ENCODE measurements around the gene PPP1R12C.

Gene PPP1R12C

DNA sequence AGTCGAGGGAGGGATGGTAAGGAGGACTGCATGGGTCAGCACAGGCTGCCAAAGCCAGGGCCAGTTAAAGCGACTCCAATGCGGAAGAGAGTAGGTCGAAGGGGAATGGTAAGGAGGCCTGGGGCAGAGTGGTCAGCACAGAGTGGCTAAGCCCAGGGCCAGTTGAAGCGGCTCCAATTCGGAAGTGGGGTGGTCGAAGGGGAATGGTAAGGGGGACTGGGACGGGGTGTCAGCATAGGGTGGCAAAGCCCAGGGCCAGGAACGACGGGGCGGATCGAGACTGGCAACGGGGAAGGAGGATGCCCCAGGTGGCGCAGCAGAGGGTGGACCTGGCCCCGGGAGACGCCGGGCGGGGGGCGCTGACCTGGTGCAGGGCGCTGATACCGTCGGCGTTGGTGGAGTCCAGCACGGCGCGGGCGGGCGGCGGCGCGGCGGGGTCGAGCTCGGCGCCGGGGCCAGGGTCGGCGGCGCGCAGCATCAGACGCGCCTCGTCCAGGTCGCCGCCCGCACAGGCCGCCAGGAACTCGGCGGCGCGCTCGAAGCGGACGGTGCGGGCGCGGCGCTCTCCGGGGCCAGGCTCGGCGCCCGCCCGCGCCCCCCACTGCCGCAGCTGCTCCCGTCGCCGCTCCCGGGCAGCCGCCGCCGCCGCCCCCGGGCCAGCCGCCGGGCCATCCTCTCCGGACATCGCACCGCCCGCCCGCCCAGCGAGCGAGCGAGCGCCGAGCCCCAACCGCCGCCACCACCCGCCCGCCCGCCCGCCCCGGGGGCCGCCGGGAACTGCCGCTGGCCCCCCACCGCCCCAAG lies at the start of gene PPP1R12C:
PPP1R12C (minus strand) TSS at position 779 of the 804 bp plus-strand sequence; CDS start at position 685, 94 bp downstream.
- H3K4me3 ChIP-seq (replicated peaks in 1 of 2; ENCODE audit: low read depth in 2 of 2, low read length in 2 of 2), result peak within 1 kb of the TSS; percentile 96 to 99
- no peak for DNase-seq (ENCODE audit: low read depth in 2 of 2)
- TF ChIP-seq, protein P1, sequence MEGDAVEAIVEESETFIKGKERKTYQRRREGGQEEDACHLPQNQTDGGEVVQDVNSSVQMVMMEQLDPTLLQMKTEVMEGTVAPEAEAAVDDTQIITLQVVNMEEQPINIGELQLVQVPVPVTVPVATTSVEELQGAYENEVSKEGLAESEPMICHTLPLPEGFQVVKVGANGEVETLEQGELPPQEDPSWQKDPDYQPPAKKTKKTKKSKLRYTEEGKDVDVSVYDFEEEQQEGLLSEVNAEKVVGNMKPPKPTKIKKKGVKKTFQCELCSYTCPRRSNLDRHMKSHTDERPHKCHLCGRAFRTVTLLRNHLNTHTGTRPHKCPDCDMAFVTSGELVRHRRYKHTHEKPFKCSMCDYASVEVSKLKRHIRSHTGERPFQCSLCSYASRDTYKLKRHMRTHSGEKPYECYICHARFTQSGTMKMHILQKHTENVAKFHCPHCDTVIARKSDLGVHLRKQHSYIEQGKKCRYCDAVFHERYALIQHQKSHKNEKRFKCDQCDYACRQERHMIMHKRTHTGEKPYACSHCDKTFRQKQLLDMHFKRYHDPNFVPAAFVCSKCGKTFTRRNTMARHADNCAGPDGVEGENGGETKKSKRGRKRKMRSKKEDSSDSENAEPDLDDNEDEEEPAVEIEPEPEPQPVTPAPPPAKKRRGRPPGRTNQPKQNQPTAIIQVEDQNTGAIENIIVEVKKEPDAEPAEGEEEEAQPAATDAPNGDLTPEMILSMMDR (IDR thresholded peaks at IDR 0.05; ENCODE audit: low read depth, low read length), result no peak

DNA sequence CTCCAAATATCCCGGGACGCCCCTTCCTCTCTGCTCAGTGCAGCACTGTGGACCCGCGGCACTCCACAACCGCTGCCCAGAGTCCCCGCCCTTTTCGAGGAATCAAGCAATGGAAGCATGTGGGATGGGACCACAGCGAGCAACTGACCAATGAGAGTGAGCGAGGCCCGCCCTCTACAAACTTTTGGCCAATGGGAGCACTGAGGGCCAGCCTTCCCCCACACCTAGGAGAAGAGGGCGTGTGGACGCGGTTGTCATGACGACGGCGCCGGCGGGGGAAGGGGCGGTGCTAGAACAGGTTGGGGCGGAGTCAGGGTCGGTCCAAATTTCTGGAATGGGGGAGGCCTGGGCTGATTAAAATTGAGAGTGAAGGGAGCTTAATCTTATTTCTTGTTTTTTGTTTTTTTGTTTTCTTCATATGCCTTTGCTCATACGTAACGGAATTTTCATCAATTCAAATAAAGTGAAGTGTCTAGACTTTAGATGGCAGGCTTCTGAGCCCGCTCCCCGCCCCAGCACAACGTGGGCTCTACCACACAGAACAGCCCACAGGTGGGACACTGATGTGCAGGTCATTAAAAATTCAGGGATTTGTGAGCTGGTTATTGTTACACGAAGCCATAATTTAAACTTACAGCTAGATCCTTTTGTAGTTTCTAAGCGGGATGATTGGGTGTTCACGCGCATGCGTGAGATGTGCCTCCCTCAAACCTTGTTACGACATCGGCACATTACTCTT lies 49.3 kb upstream of the PPP1R12C start, which contains the start of gene DNAAF3:
DNAAF3 (minus strand) TSS at position 84 of the 739 bp plus-strand sequence. CDS start 200 bp downstream, outside the sequence.
- TF ChIP-seq, protein P1 (IDR thresholded peaks at IDR 0.05; ENCODE audit: low read depth, low read length), result no peak
- peak within 1 kb of the TSS; percentile 58 to 61 for H3K4me3 ChIP-seq (replicated peaks in 1 of 2; ENCODE audit: low read depth in 2 of 2, low read length in 2 of 2)
- DNase-seq (ENCODE audit: low read depth in 2 of 2), result peak; percentile 98

DNA sequence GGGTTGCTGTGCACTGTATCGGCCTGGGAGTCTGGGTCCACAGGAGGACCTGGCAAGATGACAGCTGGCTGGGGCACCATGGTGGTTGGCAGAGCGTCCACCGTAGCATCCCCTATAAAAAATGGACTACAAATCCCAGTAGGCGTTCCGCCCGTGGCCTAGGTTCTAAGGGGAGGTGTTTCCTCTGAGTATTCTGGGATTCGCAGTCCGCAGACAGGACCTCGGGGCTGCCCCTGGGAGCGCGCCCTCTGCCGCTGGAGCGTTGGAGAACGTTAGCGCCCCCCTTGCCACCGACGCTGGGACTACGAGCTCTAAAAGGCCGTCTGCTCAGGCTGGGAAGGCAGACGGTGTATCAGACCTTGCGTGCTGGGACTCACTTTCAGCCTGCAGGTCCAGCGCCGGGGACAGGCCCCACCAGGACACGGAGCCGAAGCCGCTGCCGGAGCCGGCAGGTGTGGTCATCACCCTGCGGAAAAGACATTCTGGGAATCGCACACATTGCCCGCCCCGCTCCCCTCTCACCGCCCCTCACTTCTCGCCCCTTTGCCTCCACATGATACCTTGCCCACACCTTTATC lies 48.6 kb upstream of the PPP1R12C start:
- TF ChIP-seq, protein P1 (IDR thresholded peaks at IDR 0.05; ENCODE audit: low read depth, low read length), result peak; percentile 67
- peak overlapping the region; percentile 58 to 61 for H3K4me3 ChIP-seq (replicated peaks in 1 of 2; ENCODE audit: low read depth in 2 of 2, low read length in 2 of 2)
- peak; percentile 77 to 79 for DNase-seq (ENCODE audit: low read depth in 2 of 2)

DNA sequence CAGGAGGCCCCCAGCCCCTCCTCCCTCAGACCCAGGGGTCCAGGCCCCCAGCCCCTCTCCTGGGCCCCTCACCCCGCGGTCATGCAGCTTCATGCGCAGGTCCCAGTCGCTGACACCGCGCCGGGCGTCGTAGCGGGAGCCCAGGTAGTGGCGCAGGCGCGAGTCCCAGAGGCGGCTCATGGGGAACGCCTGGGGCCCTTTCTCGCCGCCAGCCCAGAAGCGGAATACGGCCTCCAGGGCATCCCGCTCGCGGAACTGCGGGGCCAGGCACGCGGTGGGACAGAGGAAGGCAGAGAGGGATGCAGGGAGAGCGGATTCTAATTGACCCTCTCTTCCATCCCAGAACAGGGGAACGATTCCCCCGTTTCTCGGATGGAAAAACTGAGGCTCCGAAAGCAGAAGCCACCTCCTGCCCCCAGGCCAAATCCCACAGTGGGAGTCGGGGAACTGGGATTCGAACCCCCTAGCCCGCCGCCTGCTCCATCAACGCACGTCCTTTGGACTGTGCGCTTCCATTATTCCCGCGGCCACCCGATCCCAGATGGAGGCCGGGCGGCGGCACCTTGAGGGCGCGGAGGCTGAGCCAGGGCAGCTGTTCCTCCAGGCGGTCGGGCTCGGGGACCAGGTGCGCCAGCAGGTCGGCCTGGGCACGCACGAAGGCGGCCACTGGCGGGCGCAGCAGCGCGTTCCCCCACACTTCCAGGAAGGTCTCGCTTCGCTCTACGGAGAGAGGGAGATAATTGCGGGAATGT lies 44.3 kb upstream of the PPP1R12C start:
- H3K4me3 ChIP-seq (replicated peaks in 1 of 2; ENCODE audit: low read depth in 2 of 2, low read length in 2 of 2), result no peak overlapping the region
- DNase-seq (ENCODE audit: low read depth in 2 of 2), result no peak
- TF ChIP-seq, protein P1 (IDR thresholded peaks at IDR 0.05; ENCODE audit: low read depth, low read length), result no peak

DNA sequence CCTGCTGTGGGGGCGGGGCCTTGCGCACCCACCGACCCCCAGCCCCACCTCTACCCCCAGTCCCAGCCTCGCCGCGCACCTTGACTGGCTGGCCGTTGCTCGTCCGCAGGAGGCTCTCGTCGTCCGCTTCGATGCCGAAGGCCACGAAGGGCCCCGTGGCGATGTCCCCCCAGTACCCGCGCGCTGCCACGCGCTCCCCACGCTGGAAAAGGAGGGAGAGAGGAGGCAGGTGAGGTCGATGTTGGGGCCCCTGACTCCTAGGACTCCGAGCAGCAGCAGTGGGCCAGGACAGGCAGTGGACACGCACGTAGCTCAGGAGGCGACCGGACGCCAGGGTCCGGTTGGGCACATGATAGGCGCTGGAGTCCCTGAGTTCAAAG lies 43.5 kb upstream of the PPP1R12C start:
- no peak overlapping the region for H3K4me3 ChIP-seq (replicated peaks in 1 of 2; ENCODE audit: low read depth in 2 of 2, low read length in 2 of 2)
- no peak for DNase-seq (ENCODE audit: low read depth in 2 of 2)
- TF ChIP-seq, protein P1 (IDR thresholded peaks at IDR 0.05; ENCODE audit: low read depth, low read length), result no peak
